SK-N-SH (cell line): Measurements from ENCODE around the gene SMOC1. TPM values are rescaled to one million over a fixed set of nuclear protein-coding genes. Genes with fewer than 3 reads are reported as not detected.
A peak's percentile ranks its signal among the peaks of the same experiment; 100 is the strongest.

Source experiments
- CTCF ChIA-PET: fragments of 300-600, 350-600 bp; formaldehyde crosslinking; extraction: SDS; loops from one replicate; lab custom pipeline; 2021; lab: Yijun Ruan, JAX
- POLR2A ChIA-PET: fragments of 350-600 bp; sonication (Branson Sonifier 250); formaldehyde crosslinking; extraction: SDS; loops from one replicate; lab custom pipeline; 2020; ENCODE audit warnings: antibody characterized with exemption, inconsistent platforms; lab: Yijun Ruan, JAX
- DNase-seq: peaks from one replicate; pipeline ENCODE4 v3.0.0; 2012
- H2AFZ ChIP-seq: fragments of 200-600 bp; sonication (generic); 2 replicates; pipeline ENCODE4 v1.8.1; 2016; ENCODE audit warnings: antibody characterized with exemption, mild to moderate bottlenecking, low read depth
- H3F3A ChIP-seq: fragments of 200-600 bp; sonication (generic); replicated peaks from 2 replicates; pipeline ENCODE3; 2016; ENCODE audit warnings: antibody characterized with exemption, mild to moderate bottlenecking; ENCODE audit not compliant: insufficient read depth
- H3K27ac ChIP-seq, 2 experiments: fragments of 200-500 bp in 1 of 2; fragments of 200-600 bp in 1 of 2; sonication (Bioruptor generic) in 1 of 2; sonication (generic), shearing (Covaris generic) in 1 of 2; 2 replicates each; pipeline versions ENCODE4 v1.5.1 to v1.6.1; 2014 to 2016; ENCODE audit warnings: low read depth in 2 of 2, inconsistent platforms in 1 of 2, low read length in 1 of 2, mild to moderate bottlenecking in 1 of 2, mixed read lengths in 1 of 2
- H3K27me3 ChIP-seq: fragments of 200-600 bp; sonication (generic), shearing (Covaris generic); 2 replicates; pipeline ENCODE4 v1.6.1; 2016; ENCODE audit warnings: mixed run types; ENCODE audit not compliant: insufficient read depth
- H3K36me3 ChIP-seq, 2 experiments: fragments of 200-500 bp in 1 of 2; fragments of 200-600 bp in 1 of 2; sonication (Bioruptor generic) in 1 of 2; sonication (generic) in 1 of 2; replicated peaks in 1 of 2; 2 replicates each; pipeline versions ENCODE3 to v1.5.1; 2014 to 2016; ENCODE audit warnings: low read length in 1 of 2, mild to moderate bottlenecking in 1 of 2; ENCODE audit not compliant: insufficient read depth in 2 of 2, control insufficient read depth in 1 of 2
- H3K4me1 ChIP-seq, 2 experiments: fragments of 200-500 bp in 1 of 2; fragments of 200-600 bp in 1 of 2; sonication (Bioruptor generic) in 1 of 2; sonication (generic), shearing (Covaris generic) in 1 of 2; 2 replicates each; pipeline versions ENCODE4 v1.5.1 to v1.6.1; 2014 to 2016; ENCODE audit warnings: low read depth in 1 of 2, low read length in 1 of 2, mixed run types in 1 of 2; ENCODE audit not compliant: insufficient read depth in 2 of 2, control insufficient read depth in 1 of 2
- H3K4me2 ChIP-seq: fragments of 200-600 bp; sonication (generic), shearing (Covaris generic); 2 replicates; pipeline ENCODE4 v1.6.1; 2017; ENCODE audit warnings: mixed run types
- H3K4me3 ChIP-seq, 2 experiments: fragments of 200-500 bp in 1 of 2; fragments of 200-600 bp in 1 of 2; sonication (Bioruptor generic) in 1 of 2; sonication (generic), shearing (Covaris generic) in 1 of 2; 2 replicates each; pipeline versions ENCODE4 v1.5.1 to v1.8.1; 2014 to 2016; ENCODE audit warnings: low read depth in 2 of 2, inconsistent platforms in 1 of 2, low read length in 1 of 2, mild to moderate bottlenecking in 1 of 2, mixed read lengths in 1 of 2, moderate library complexity in 1 of 2
- H3K79me2 ChIP-seq: fragments of 200-600 bp; sonication (generic); 2 replicates; pipeline ENCODE4 v1.8.1; 2017; ENCODE audit warnings: mild to moderate bottlenecking; ENCODE audit not compliant: insufficient read depth
- H3K9ac ChIP-seq: fragments of 200-600 bp; sonication (generic); 2 replicates; pipeline ENCODE4 v1.6.1; 2017; ENCODE audit warnings: mixed run types
- H3K9me2 ChIP-seq: fragments of 200-600 bp; sonication (generic); 2 replicates; pipeline ENCODE4 v1.6.1; 2017; ENCODE audit warnings: mixed run types
- H3K9me3 ChIP-seq: fragments of 200-600 bp; sonication (generic); 2 replicates; pipeline ENCODE4 v1.6.1; 2017; ENCODE audit warnings: mixed run types, mild to moderate bottlenecking, moderate library complexity
- H4K20me1 ChIP-seq: fragments of 200-600 bp; sonication (generic); 2 replicates; pipeline ENCODE4 v1.6.1; 2017; ENCODE audit warnings: mild to moderate bottlenecking, mixed run types; ENCODE audit not compliant: insufficient read depth
- CHD2 ChIP-seq: fragments of 150-350 bp; IDR thresholded peaks from 2 replicates; pipeline ENCODE4 v1.6.1; 2018; ENCODE audit warnings: low read length; ENCODE audit not compliant: partially characterized antibody
- EZH2phosphoT487 ChIP-seq: fragments of 200-600 bp; sonication (generic); IDR thresholded peaks from 2 replicates; pipeline ENCODE4 v1.6.1; 2017; ENCODE audit warnings: low read depth, mixed run types, mild to moderate bottlenecking, antibody characterized with exemption, moderate library complexity, borderline replicate concordance
- FOXM1 ChIP-seq: IDR thresholded peaks from 2 replicates; pipeline ENCODE4 v1.4.0; 2012; ENCODE audit warnings: low read depth, mild to moderate bottlenecking
- GATA2 ChIP-seq: sonication (generic); formaldehyde crosslinking; IDR thresholded peaks from 2 replicates; pipeline ENCODE4 v1.5.0; 2020; ENCODE audit warnings: mild to moderate bottlenecking, missing genetic modification reagents
- JUND ChIP-seq: IDR thresholded peaks from 2 replicates; pipeline ENCODE4 v1.4.0; 2012
- MEF2A ChIP-seq: IDR thresholded peaks from 2 replicates; pipeline ENCODE4 v1.4.0; 2012; ENCODE audit warnings: low read depth, borderline replicate concordance
- MXI1 ChIP-seq: IDR thresholded peaks from 2 replicates; pipeline ENCODE4 v1.6.1; 2012; ENCODE audit warnings: mild to moderate bottlenecking, low read depth, low read length, improper control_type of control experiment
- NRF1 ChIP-seq: IDR thresholded peaks from 2 replicates; pipeline ENCODE4 v1.6.1; 2012; ENCODE audit warnings: low read depth, mild to moderate bottlenecking, low read length
- RAD21 ChIP-seq: IDR thresholded peaks from 2 replicates; pipeline ENCODE4 v1.6.1; 2012; ENCODE audit warnings: mild to moderate bottlenecking, low read length
- RCOR1 ChIP-seq: fragments of 150-350 bp; IDR thresholded peaks from 2 replicates; pipeline ENCODE4 v1.6.1; 2017; ENCODE audit warnings: antibody characterized with exemption, low read length
- REST ChIP-seq: IDR thresholded peaks from 2 replicates; pipeline ENCODE4 v1.6.1; 2012; ENCODE audit warnings: mild to moderate bottlenecking, low read depth, low read length, moderate library complexity
- RFX5 ChIP-seq: IDR thresholded peaks from 2 replicates; pipeline ENCODE4 v1.6.1; 2012; ENCODE audit warnings: mild to moderate bottlenecking, improper control_type of control experiment, low read length
- RXRA ChIP-seq: IDR thresholded peaks from 2 replicates; pipeline ENCODE4 v1.4.0; 2012; ENCODE audit warnings: low read depth, mild to moderate bottlenecking, borderline replicate concordance
- SMC3 ChIP-seq: IDR thresholded peaks from 2 replicates; pipeline ENCODE4 v1.6.1; 2012; ENCODE audit warnings: low read depth, low read length, improper control_type of control experiment
- TAF1 ChIP-seq: IDR thresholded peaks from 2 replicates; pipeline ENCODE4 v1.6.1; 2012; ENCODE audit warnings: low read depth, mild to moderate bottlenecking, low read length, moderate library complexity, borderline replicate concordance
- TEAD4 ChIP-seq: IDR thresholded peaks from 2 replicates; pipeline ENCODE4 v1.4.0; 2012; ENCODE audit warnings: mild to moderate bottlenecking, borderline replicate concordance; ENCODE audit not compliant: insufficient read depth
- YY1 ChIP-seq: IDR thresholded peaks from 2 replicates; pipeline ENCODE4 v1.4.0; 2012; ENCODE audit warnings: low read depth, mild to moderate bottlenecking
- WGBS: methylation state at CpG from one replicate; pipeline ENCODE4 v1.1.6; 2017; ENCODE audit warnings: low lambda C conversion rate; 5-methylcytosine and 5-hydroxymethylcytosine counted together
- polyA plus RNA-seq, 3 experiments: library from polyadenylated mRNA; depleted of rRNA; stranded (reverse); fragments of >200 nt; gene quantifications; 2 replicates each; pipeline ENCODE4 v1.2.3, GENCODE V29; 2012
- TF ChIP-seq, protein P1 (sequence below): IDR thresholded peaks from 2 replicates; pipeline ENCODE4 v1.4.0; 2012; ENCODE audit warnings: low read depth
- TF ChIP-seq, protein P2 (sequence below): IDR thresholded peaks from 2 replicates; pipeline ENCODE4; 2012
- TF ChIP-seq, protein P3 (sequence below): fragments of 150-350 bp; IDR thresholded peaks from 2 replicates; pipeline ENCODE4 v1.6.1; 2017; ENCODE audit warnings: antibody characterized with exemption, low read length, low read depth, borderline replicate concordance
- TF ChIP-seq, protein P4 (sequence below): fragments of 200-600 bp; sonication (generic); IDR thresholded peaks from 2 replicates; pipeline ENCODE4 v1.6.1; 2017; ENCODE audit warnings: antibody characterized with exemption, mild to moderate bottlenecking, moderate library complexity
- TF ChIP-seq, protein P5 (sequence below): IDR thresholded peaks from 2 replicates; pipeline ENCODE4 v1.4.0; 2012; ENCODE audit warnings: low read depth, borderline replicate concordance

Gene SMOC1
- polyA plus RNA-seq, 1 of the 3 experiments (the other 2 are of a cell fraction), result not detected

- TF ChIP-seq REST, result no peak
These were observed 166.1 kb downstream of the SMOC1 start (continued) for GRCh38 chr14:70045310-70045709.

GRCh38 chr14:70045844-70046535 is 166.8 kb downstream of the SMOC1 start:
- no peaks in the 10 kb centered on the region for H3K9me3 ChIP-seq
- H3K27me3 ChIP-seq, result no peaks in the 10 kb centered on the region
- H3K4me2 ChIP-seq, result no peak overlapping the region
- POLR2A ChIA-PET, result no interaction called here
- H2AFZ ChIP-seq, result no peak overlapping the region
- H3K36me3 ChIP-seq, result no peaks in the 10 kb centered on the region
- no peak overlapping the region for H3K9ac ChIP-seq
- H3K4me1 ChIP-seq, result peaks cover 0 to 18% of the 10 kb centered on the region in 2 experiments; a peak in 1 of 4 replicates
- H3K27ac ChIP-seq, result peak overlapping the region in 1 of 2 experiments; percentile 40; a peak in 2 of 4 replicates
- H3K9me2 ChIP-seq, result no peaks in the 10 kb centered on the region
- peak overlapping the region in 1 of 2 experiments; percentile 39; a peak in 1 of 4 replicates for H3K4me3 ChIP-seq
- peak; percentile 82 for DNase-seq
- CTCF ChIA-PET, result interaction anchor here (0.6 to 6.5 kb wide), 40 partner anchors 9 to 667 kb away, joined by 3 to 132 read pairs (median 4); partner anchors contain the start of genes SLC8A3 and SMOC1
- H3F3A ChIP-seq, result no peaks in the 10 kb centered on the region
- WGBS, result 38% methylated on average over 21 of the region's 22 CpGs
- no peaks in the 10 kb centered on the region for H4K20me1 ChIP-seq
- H3K79me2 ChIP-seq, result no peaks in the 10 kb centered on the region
- TF ChIP-seq MXI1, result peak; percentile 74
- TF ChIP-seq GATA2 (CRISPR knock-in tag), result no peak
- no peak for TF ChIP-seq RXRA
- peak; percentile 81 for TF ChIP-seq SMC3
- peak; percentile 96 for TF ChIP-seq RAD21
- TF ChIP-seq CHD2, result peak; percentile 15
- no peak for TF ChIP-seq RFX5
- no peak for TF ChIP-seq NRF1
- TF ChIP-seq YY1, result no peak
- TF ChIP-seq, protein P1, sequence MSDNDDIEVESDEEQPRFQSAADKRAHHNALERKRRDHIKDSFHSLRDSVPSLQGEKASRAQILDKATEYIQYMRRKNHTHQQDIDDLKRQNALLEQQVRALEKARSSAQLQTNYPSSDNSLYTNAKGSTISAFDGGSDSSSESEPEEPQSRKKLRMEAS, result no peak
- no peak for TF ChIP-seq JUND
- TF ChIP-seq RCOR1, result 0 out of 2 replicates have a peak, but pooled peaks have one; percentile 12
- TF ChIP-seq TAF1, result no peak
- TF ChIP-seq, protein P2, sequence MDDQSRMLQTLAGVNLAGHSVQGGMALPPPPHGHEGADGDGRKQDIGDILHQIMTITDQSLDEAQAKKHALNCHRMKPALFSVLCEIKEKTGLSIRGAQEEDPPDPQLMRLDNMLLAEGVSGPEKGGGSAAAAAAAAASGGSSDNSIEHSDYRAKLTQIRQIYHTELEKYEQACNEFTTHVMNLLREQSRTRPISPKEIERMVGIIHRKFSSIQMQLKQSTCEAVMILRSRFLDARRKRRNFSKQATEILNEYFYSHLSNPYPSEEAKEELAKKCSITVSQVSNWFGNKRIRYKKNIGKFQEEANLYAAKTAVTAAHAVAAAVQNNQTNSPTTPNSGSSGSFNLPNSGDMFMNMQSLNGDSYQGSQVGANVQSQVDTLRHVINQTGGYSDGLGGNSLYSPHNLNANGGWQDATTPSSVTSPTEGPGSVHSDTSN, result no peak
- no peak for TF ChIP-seq TEAD4
- no peak for TF ChIP-seq MEF2A
- TF ChIP-seq, protein P3, sequence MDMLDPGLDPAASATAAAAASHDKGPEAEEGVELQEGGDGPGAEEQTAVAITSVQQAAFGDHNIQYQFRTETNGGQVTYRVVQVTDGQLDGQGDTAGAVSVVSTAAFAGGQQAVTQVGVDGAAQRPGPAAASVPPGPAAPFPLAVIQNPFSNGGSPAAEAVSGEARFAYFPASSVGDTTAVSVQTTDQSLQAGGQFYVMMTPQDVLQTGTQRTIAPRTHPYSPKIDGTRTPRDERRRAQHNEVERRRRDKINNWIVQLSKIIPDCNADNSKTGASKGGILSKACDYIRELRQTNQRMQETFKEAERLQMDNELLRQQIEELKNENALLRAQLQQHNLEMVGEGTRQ, result no peak
- TF ChIP-seq EZH2phosphoT487, result no peak
- TF ChIP-seq, protein P4, sequence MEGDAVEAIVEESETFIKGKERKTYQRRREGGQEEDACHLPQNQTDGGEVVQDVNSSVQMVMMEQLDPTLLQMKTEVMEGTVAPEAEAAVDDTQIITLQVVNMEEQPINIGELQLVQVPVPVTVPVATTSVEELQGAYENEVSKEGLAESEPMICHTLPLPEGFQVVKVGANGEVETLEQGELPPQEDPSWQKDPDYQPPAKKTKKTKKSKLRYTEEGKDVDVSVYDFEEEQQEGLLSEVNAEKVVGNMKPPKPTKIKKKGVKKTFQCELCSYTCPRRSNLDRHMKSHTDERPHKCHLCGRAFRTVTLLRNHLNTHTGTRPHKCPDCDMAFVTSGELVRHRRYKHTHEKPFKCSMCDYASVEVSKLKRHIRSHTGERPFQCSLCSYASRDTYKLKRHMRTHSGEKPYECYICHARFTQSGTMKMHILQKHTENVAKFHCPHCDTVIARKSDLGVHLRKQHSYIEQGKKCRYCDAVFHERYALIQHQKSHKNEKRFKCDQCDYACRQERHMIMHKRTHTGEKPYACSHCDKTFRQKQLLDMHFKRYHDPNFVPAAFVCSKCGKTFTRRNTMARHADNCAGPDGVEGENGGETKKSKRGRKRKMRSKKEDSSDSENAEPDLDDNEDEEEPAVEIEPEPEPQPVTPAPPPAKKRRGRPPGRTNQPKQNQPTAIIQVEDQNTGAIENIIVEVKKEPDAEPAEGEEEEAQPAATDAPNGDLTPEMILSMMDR, result peak; percentile 47
- TF ChIP-seq, protein P5, sequence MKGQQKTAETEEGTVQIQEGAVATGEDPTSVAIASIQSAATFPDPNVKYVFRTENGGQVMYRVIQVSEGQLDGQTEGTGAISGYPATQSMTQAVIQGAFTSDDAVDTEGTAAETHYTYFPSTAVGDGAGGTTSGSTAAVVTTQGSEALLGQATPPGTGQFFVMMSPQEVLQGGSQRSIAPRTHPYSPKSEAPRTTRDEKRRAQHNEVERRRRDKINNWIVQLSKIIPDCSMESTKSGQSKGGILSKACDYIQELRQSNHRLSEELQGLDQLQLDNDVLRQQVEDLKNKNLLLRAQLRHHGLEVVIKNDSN, result no peak
- no peak for TF ChIP-seq FOXM1
